HG03039 (cell line): ENCODE data around the gene OGDH.
"Not testable (repeated sequence)": the region's sequence is repeated elsewhere in the genome, so short reads cannot be mapped to it uniquely, and the experiment has no call there.

Source experiments
- ATAC-seq: cut with Tn5 transposase; IDR thresholded peaks from one replicate; pipeline ENCODE4 v1.9.1; 2021; ENCODE audit warnings: mild to moderate bottlenecking, moderate library complexity; ENCODE audit not compliant: unreplicated experiment

The OGDH gene

GRCh38 chr7:44703921-44704320 is 97.5 kb downstream of the OGDH start:
- ATAC-seq, result no peak

GRCh38 chr7:44705434-44705833 is 99.0 kb downstream of the OGDH start:
- no peak for ATAC-seq

- no peak for ATAC-seq
Measured at GRCh38 chr7:44706788-44707557, 100.5 kb downstream of the OGDH start.

GRCh38 chr7:44707558-44708230 is 101.3 kb downstream of the OGDH start:
- no peak for ATAC-seq

GRCh38 chr7:44709011-44709915 is 102.8 kb downstream of the OGDH start:
- no peak for ATAC-seq

GRCh38 chr7:44709945-44710596 is 103.6 kb downstream of the OGDH start:
- ATAC-seq, result no peak

- no peak for ATAC-seq
Measured at GRCh38 chr7:44711528-44711927, 105.1 kb downstream of the OGDH start.

- ATAC-seq, result no peak
Measured at GRCh38 chr7:44712012-44712411, 105.6 kb downstream of the OGDH start.

GRCh38 chr7:44713141-44713540 is 106.7 kb downstream of the OGDH start:
- no peak for ATAC-seq

- no peak for ATAC-seq
Measured at GRCh38 chr7:44713680-44714335, 107.4 kb downstream of the OGDH start.

- no peak for ATAC-seq
Measured at GRCh38 chr7:44716205-44716604, 109.8 kb downstream of the OGDH start.

GRCh38 chr7:44720301-44720700 is 113.9 kb downstream of the OGDH start:
- ATAC-seq, result no peak

- ATAC-seq, result no peak
Measured at GRCh38 chr7:44724276-44724675, 117.8 kb downstream of the OGDH start.

- not testable (repeated sequence) for ATAC-seq
Measured at GRCh38 chr7:44726250-44726649, 119.8 kb downstream of the OGDH start.

- ATAC-seq, result no peak
Measured at GRCh38 chr7:44727158-44727936, 120.9 kb downstream of the OGDH start.

- ATAC-seq, result no peak
Measured at GRCh38 chr7:44727937-44728262, 121.5 kb downstream of the OGDH start.

GRCh38 chr7:44729949-44730590 is 123.6 kb downstream of the OGDH start:
- no peak for ATAC-seq

- ATAC-seq, result not testable (repeated sequence)
Measured at GRCh38 chr7:44732971-44733370, 126.5 kb downstream of the OGDH start.
